Calu3 (cell line): ENCODE results near the gene BRINP1. TPM values are rescaled to one million over a fixed set of nuclear protein-coding genes. Genes with fewer than 3 reads are reported as not detected.

ENCODE experiments used
- BruUV-seq: library from RNA; stranded (reverse); fragments of 400-500 nt; replicated peaks from 2 replicates; lab custom pipeline; 2021; lab: Mats Ljungman, UMichigan
- CTCF ChIA-PET: fragments of 300-600 bp; sonication (Branson Sonifier 250); formaldehyde crosslinking; loops from one replicate; lab custom pipeline; 2022; ENCODE audit warnings: antibody characterized with exemption; lab: Charles Lee
- DNase-seq: peaks from one replicate; pipeline ENCODE4 v3.0.0; 2022
- H3K27ac Mint-ChIP-seq: one replicate; pipeline ENCODE4 v1.8.0; 2022; ENCODE audit warnings: mixed read lengths; ENCODE audit not compliant: unreplicated experiment
- H3K27me3 Mint-ChIP-seq: one replicate; pipeline ENCODE4 v1.8.0; 2022; ENCODE audit warnings: mixed read lengths; ENCODE audit not compliant: unreplicated experiment
- H3K36me3 Mint-ChIP-seq: one replicate; pipeline ENCODE4 v1.8.0; 2022; ENCODE audit warnings: mild to moderate bottlenecking, moderate library complexity, mixed read lengths; ENCODE audit not compliant: insufficient read depth, unreplicated experiment
- H3K4me1 Mint-ChIP-seq: one replicate; pipeline ENCODE4 v1.8.0; 2022; ENCODE audit warnings: mild to moderate bottlenecking, low read depth, mixed read lengths; ENCODE audit not compliant: unreplicated experiment
- H3K4me3 Mint-ChIP-seq: one replicate; pipeline ENCODE4 v1.8.0; 2022; ENCODE audit warnings: mild to moderate bottlenecking, low read depth, moderate library complexity, mixed read lengths; ENCODE audit not compliant: unreplicated experiment
- H3K9me3 Mint-ChIP-seq: one replicate; pipeline ENCODE4 v1.8.0; 2022; ENCODE audit warnings: low read depth, mixed read lengths; ENCODE audit not compliant: unreplicated experiment
- intact Hi-C: fragments of 100-400 bp; cut with micrococcal nuclease; formaldehyde crosslinking; loops from one replicate; pipeline ENCODE4 v1.10.0; 2022; ENCODE audit not compliant: unreplicated experiment
- total RNA-seq: library from RNA; stranded (reverse); gene quantifications from 2 replicates; pipeline ENCODE4 v1.2.3, GENCODE V29; 2022
- TF ChIP-seq, protein P1 (sequence below): fragments of 200-600 bp; IDR thresholded peaks from one replicate; pipeline ENCODE4 v1.8.0; 2022; ENCODE audit warnings: antibody characterized with exemption; ENCODE audit not compliant: unreplicated experiment

BRINP1 gene
- total RNA-seq, 1 experiment from 2014 or later: not detected

DNA sequence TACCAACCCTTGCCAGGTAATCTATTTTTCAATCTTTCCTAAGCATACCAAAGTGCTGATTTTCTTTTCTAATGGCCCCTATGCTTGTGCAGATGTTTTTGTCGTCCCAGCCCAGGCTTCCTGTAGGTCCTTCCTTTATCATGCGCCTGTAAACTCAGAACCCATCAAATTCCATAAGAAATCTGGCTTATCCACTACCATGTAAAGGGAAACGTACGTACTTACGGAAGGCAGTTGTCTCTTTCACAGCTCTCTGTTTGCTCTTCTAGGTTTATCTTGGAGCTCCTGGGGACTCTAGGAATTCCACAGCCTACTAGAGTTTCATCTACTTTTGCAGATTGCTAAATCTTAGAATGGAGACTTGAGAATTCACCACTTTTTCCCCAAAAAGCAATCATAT lies 9.0 kb downstream of the BRINP1 start:
- BruUV-seq: no TSS peak

DNA sequence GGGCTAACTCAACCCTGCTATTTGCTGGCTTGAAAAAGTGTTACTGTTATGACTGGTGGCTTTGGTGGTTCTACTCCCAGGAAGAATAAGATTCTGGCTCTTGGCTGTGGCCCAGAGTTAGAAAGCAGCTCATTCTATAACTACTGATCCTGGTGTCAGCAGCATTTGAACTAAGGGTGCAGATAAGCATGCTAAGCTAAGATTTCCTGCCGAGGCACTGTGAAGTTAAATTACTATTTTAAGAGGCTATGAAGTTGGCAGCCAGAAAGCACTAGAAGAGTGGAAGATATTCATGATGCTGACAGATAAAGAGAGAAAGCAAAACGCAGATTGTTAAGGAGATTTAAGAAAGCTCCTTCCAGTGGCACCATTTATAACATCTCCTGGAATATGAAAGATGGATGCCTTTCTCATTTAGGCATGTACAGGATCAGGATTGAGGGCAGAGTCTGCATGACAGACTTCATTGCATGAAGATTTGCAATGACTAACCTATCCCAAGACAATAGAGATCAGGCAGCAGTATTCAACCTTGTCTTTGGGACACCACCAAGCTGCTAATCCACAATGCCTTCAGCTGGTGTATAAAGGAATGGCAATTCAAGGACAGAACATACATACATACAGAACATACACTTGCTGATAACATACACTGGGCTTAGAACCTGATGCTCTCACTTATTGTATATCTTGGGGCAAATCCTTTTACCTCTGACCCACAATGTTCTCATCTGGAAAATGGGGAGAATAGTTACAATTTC lies 11.7 kb downstream of the BRINP1 start:
- H3K4me1 Mint-ChIP-seq: no peaks in the 10 kb centered on the region
- no peak for DNase-seq
- no peaks in the 10 kb centered on the region for H3K27me3 Mint-ChIP-seq
- H3K4me3 Mint-ChIP-seq: no peak overlapping the region
- CTCF ChIA-PET: no interaction called here
- intact Hi-C loops: no loop called here
- no TSS peak for BruUV-seq
- no peak overlapping the region for H3K27ac Mint-ChIP-seq
- no peaks in the 10 kb centered on the region for H3K36me3 Mint-ChIP-seq
- H3K9me3 Mint-ChIP-seq: peaks cover 12% of the 10 kb centered on the region
- TF ChIP-seq, protein P1, sequence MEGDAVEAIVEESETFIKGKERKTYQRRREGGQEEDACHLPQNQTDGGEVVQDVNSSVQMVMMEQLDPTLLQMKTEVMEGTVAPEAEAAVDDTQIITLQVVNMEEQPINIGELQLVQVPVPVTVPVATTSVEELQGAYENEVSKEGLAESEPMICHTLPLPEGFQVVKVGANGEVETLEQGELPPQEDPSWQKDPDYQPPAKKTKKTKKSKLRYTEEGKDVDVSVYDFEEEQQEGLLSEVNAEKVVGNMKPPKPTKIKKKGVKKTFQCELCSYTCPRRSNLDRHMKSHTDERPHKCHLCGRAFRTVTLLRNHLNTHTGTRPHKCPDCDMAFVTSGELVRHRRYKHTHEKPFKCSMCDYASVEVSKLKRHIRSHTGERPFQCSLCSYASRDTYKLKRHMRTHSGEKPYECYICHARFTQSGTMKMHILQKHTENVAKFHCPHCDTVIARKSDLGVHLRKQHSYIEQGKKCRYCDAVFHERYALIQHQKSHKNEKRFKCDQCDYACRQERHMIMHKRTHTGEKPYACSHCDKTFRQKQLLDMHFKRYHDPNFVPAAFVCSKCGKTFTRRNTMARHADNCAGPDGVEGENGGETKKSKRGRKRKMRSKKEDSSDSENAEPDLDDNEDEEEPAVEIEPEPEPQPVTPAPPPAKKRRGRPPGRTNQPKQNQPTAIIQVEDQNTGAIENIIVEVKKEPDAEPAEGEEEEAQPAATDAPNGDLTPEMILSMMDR: no peak

More for the DNA sequence above, 9.0 kb downstream of the BRINP1 start:
- intact Hi-C loops: no loop called here
- DNase-seq: no peak
- Mint-ChIP-seq H3K27ac (no peak overlapping the region), H3K27me3 (no peaks in the 10 kb centered on the region), H3K36me3 (no peaks in the 10 kb centered on the region), H3K4me3 (no peak overlapping the region), H3K4me1 (no peaks in the 10 kb centered on the region), H3K9me3 (peaks cover 10% of the 10 kb centered on the region)
- TF ChIP-seq, protein P1: no peak
- CTCF ChIA-PET: interaction anchor here (0.7 kb wide), 1 partner anchor 1680 kb away, joined by 3 read pairs; no protein-coding TSS in a partner anchor

DNA sequence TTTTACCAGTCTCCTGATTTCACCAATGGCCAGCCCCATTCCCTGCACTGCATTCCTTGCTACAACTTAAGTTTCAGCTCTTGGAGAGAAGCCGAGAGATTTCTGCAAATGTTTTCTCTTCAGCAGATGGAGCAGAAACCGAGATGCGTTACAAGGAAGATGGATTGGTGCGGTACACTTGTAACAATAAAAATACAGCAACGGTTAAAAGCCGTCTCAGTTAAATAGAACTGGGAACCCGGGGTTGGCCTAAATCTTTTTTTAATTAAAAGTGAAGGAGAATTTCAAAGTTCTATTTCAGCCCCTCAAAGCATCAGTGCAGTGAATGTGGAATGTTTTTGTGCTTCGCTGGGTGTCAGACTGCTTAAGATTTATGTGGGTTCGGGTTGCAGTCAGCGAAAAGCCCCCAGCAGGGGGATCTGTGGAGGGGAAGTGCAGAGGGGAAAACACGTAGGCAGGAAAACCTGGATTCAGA lies 19.8 kb downstream of the BRINP1 start:
- H3K4me3 Mint-ChIP-seq: no peak overlapping the region
- H3K27me3 Mint-ChIP-seq: no peaks in the 10 kb centered on the region
- no peak for DNase-seq
- TF ChIP-seq, protein P1: no peak
- no TSS peak for BruUV-seq
- peaks cover 9% of the 10 kb centered on the region for H3K9me3 Mint-ChIP-seq
- no peaks in the 10 kb centered on the region for H3K36me3 Mint-ChIP-seq
- H3K27ac Mint-ChIP-seq: no peak overlapping the region
- intact Hi-C loops: no loop called here
- CTCF ChIA-PET: no interaction called here
- no peaks in the 10 kb centered on the region for H3K4me1 Mint-ChIP-seq

DNA sequence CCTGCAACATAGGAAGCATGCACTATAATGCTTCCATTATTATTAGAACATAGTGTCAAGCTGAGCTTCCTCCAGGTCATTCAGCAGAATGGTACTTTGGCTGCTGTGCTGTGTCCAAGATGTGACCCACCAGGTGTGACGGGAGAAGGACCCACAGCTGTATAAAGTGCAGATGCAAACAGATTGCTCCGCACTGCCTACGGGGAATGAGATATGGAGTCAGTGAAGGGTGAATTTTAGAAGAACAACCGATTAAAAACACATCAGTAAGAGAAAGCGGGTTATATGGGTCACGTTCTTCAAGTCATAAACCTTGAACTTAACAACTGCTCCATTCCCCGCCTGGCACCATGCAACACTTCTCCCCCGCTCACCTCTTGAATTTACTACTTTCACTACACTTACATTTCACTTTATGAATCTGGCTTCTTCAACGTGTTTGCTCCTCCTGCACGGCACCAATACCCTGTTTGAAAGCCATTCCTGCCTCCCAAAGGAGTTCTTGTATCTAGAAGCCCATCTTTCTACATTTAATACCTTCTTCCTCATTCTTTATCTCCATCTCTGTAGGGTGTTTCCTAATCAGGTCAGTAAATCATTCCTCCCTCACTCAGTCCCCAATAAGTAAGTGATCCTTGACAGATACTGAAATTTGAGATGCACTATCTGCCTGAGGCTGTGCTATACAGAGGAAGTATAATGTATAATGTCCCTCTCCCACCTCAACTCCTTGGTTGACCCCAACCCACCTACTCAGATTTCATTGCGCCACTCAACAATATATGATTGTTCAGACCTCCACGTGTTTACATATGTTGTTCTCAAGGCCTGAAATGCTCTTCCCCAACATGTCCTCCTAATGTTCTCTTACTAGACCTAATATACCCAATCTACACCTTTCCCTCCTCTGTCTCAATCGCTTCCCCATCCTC lies 25.9 kb downstream of the BRINP1 start:
- Mint-ChIP-seq H3K27me3 (no peaks in the 10 kb centered on the region), H3K27ac (no peak overlapping the region), H3K9me3 (peaks cover 10% of the 10 kb centered on the region), H3K36me3 (no peaks in the 10 kb centered on the region), H3K4me3 (no peak overlapping the region), H3K4me1 (no peaks in the 10 kb centered on the region)
- TF ChIP-seq, protein P1: no peak
- intact Hi-C loops: no loop called here
- CTCF ChIA-PET: no interaction called here
- DNase-seq: no peak
- BruUV-seq: no TSS peak
